ENCODE results near the gene CRNKL1.

- TF ChIP-seq CTCF (conservative IDR thresholded peaks at IDR 0.05) = no peak
- TF ChIP-seq ZFX (IDR thresholded peaks at IDR 0.05) = no peak
These were observed 12.4 kb downstream of the CRNKL1 start for GRCh38 chr20:20039752-20040387.

All from C4-2B (cell line).